ENCODE results near the gene EIF2A.

Gene EIF2A

GRCh38 chr3:150527464-150528255 lies 18.9 kb upstream of the EIF2A start:
- no peak for FAIRE-seq
- no peak for TF ChIP-seq POLR2A (IDR thresholded peaks at IDR 0.05; ENCODE audit: low read depth, low read length)
- no peak for DNase-seq (ENCODE audit: insufficient read length, low spot score)

- peak; percentile 52 for FAIRE-seq
- TF ChIP-seq POLR2A (IDR thresholded peaks at IDR 0.05; ENCODE audit: low read depth, low read length), result no peak
Observed at GRCh38 chr3:150528354-150528797, 18.2 kb upstream of the EIF2A start.

DNA sequence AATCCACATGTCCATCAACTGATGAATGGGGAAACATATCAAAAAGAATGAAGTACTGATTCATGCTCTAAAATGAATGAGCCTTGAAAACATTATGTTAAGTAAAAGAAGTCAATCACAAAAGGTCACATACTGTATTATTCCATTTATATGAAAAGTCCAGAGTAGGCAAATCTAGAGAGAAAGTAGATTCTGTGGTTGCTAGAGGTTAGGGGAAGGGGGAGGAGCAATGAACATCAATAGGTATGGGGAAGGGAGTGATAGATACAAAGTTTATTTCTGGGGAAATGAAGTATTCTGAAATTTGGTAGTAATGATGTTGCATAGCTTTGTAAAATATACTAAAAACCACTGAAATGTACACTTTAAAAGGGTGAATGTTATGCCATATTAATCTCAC lies 14.8 kb upstream of the EIF2A start:
- DNase-seq (ENCODE audit: insufficient read length, low spot score) (no peak), FAIRE-seq (no peak)
- TF ChIP-seq POLR2A (IDR thresholded peaks at IDR 0.05; ENCODE audit: low read depth, low read length), result no peak

More at GRCh38 chr3:150528354-150528797, 18.2 kb upstream of the EIF2A start:
- DNase-seq (ENCODE audit: insufficient read length, low spot score), result no peak

- FAIRE-seq (no peak), DNase-seq (ENCODE audit: insufficient read length, low spot score) (no peak)
- no peak for TF ChIP-seq POLR2A (IDR thresholded peaks at IDR 0.05; ENCODE audit: low read depth, low read length)
Observed at GRCh38 chr3:150535204-150535603, 11.4 kb upstream of the EIF2A start.

- DNase-seq (ENCODE audit: insufficient read length, low spot score) (no peak), FAIRE-seq (no peak)
- TF ChIP-seq POLR2A (IDR thresholded peaks at IDR 0.05; ENCODE audit: low read depth, low read length), result no peak
Observed at GRCh38 chr3:150538324-150539208, 8.0 kb upstream of the EIF2A start.

GRCh38 chr3:150540297-150540696 lies 6.3 kb upstream of the EIF2A start:
- DNase-seq (ENCODE audit: insufficient read length, low spot score), result no peak
- no peak for FAIRE-seq
- no peak for TF ChIP-seq POLR2A (IDR thresholded peaks at IDR 0.05; ENCODE audit: low read depth, low read length)

- TF ChIP-seq POLR2A (IDR thresholded peaks at IDR 0.05; ENCODE audit: low read depth, low read length), result no peak
- no peak for FAIRE-seq
Observed at GRCh38 chr3:150540991-150541390, 5.6 kb upstream of the EIF2A start.

GRCh38 chr3:150543128-150543527 lies 3.5 kb upstream of the EIF2A start:
- TF ChIP-seq POLR2A (IDR thresholded peaks at IDR 0.05; ENCODE audit: low read depth, low read length), result no peak
- FAIRE-seq, result no peak

More at GRCh38 chr3:150540991-150541390, 5.6 kb upstream of the EIF2A start:
- DNase-seq (ENCODE audit: insufficient read length, low spot score), result no peak

GRCh38 chr3:150543531-150543930 lies 3.1 kb upstream of the EIF2A start:
- no peak for TF ChIP-seq POLR2A (IDR thresholded peaks at IDR 0.05; ENCODE audit: low read depth, low read length)
- FAIRE-seq (peak; percentile 20), DNase-seq (ENCODE audit: insufficient read length, low spot score) (no peak)

More at GRCh38 chr3:150543128-150543527, 3.5 kb upstream of the EIF2A start:
- no peak for DNase-seq (ENCODE audit: insufficient read length, low spot score)

GRCh38 chr3:150544041-150544440 lies 2.5 kb upstream of the EIF2A start:
- no peak for TF ChIP-seq POLR2A (IDR thresholded peaks at IDR 0.05; ENCODE audit: low read depth, low read length)
- DNase-seq (ENCODE audit: insufficient read length, low spot score) (peak; percentile 17), FAIRE-seq (peak; percentile 98)

DNA sequence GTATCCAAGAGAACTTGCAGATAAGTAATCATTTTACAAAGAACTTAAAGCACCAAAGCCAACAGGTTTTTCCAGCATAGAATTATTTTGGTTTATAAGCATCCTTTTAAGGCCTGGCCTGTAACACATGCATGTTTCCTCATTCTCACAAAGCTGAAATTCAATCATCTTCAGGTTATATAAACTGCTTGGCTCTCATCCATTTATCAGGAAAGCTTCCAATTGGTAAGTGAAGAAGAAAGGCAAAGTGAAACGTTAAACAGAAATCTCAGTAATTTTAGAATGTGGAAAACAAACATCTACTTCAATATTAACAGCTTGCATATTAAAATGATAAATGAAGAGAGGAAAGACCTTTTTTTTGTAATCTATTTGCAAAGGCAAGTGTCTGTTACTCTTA lies 1.9 kb upstream of the EIF2A start:
- FAIRE-seq (no peak), DNase-seq (ENCODE audit: insufficient read length, low spot score) (no peak)
- no peak for TF ChIP-seq POLR2A (IDR thresholded peaks at IDR 0.05; ENCODE audit: low read depth, low read length)

- FAIRE-seq (no peak), DNase-seq (ENCODE audit: insufficient read length, low spot score) (peak; percentile 3)
- no peak for TF ChIP-seq POLR2A (IDR thresholded peaks at IDR 0.05; ENCODE audit: low read depth, low read length)
Observed at GRCh38 chr3:150545419-150546225, 965 bp upstream of the EIF2A start.

DNA sequence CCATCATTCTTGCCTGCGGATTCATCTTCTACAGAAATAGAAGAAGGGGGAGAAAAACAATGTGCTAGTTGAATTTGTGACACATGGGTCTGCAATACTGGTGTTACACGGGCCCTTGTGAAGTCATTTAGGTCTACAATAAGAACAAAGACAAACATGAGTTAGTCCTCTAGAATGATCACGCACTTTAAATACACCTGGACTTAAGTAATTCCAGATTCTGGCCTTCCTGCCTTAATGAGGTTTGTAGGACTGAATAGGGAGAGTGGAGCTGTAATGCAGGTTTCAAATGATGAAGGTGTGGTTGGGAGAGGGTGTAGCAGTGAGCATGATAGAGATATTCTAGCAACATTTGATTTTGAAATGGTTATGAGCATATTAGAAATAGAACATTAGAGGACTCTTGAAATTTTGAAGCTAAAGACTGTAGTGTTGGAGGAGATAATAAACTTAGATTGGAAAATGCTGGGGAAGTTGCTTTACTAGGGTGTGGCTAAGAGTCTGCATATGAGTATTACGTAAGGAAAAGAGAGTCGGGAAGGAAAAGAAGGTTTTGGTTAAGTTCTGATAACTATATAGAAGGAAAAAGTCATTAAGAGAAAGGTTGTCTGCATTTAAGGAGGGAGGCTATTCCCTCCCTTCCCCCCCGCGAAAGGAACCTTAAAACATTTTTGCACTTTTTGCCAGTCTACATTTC lies 606 bp downstream of the EIF2A start:
- no peak for DNase-seq (ENCODE audit: insufficient read length, low spot score)
- FAIRE-seq, result peak; percentile 48
- no peak for TF ChIP-seq POLR2A (IDR thresholded peaks at IDR 0.05; ENCODE audit: low read depth, low read length)
